Measurements from ENCODE around the gene DNAJB6.
A peak's percentile ranks its signal among the peaks of the same experiment; 100 is the strongest.

Gene DNAJB6

DNA sequence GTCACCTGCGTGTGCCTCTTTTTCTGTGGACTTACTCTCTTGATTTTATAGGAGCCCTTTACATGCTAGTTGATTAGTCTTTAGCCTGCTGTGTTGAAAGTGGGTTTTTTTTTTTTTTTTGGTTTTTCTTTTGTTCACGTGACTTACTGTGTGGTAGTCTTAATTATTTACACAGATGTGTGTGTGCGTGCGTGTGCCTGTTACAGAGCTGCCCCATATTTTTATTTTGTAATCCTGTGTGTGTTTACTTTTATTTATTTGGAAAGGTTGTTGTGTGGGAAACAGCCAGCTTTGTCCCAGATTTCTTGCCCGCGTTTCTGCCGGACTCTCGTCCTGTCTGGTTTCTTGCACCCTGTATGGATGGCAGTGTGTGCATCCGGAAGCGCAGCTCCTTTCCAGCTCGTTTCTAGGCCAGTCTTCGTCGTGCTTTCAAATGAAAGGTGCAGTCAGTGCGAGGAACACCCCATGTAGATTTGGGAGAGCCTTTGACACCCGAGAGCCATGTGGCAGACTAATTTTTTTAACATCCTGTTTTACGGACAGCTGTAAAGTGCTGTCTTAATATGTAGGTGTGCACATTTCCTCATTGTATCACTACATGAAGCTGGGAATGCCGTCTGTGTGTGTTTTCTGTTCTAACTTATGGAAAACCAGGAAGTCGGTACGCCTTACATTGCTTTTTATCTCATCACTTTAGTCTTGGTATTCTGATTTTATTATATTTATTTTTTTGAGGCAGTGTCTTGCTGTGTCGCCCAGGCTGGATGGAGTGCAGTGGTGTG is 55.6 kb downstream of the DNAJB6 start:
- Mint-ChIP-seq H3K4me3 (no peak overlapping the region), H3K4me1 (peaks cover 30% of the 10 kb centered on the region), H3K36me3 (peaks cover 94% of the 10 kb centered on the region), H3K27ac (no peak overlapping the region), H3K9me3 (no peaks in the 10 kb centered on the region)
- no peak for DNase-seq (ENCODE audit: low spot score in 2 of 2)
- ATAC-seq = no peak

DNA sequence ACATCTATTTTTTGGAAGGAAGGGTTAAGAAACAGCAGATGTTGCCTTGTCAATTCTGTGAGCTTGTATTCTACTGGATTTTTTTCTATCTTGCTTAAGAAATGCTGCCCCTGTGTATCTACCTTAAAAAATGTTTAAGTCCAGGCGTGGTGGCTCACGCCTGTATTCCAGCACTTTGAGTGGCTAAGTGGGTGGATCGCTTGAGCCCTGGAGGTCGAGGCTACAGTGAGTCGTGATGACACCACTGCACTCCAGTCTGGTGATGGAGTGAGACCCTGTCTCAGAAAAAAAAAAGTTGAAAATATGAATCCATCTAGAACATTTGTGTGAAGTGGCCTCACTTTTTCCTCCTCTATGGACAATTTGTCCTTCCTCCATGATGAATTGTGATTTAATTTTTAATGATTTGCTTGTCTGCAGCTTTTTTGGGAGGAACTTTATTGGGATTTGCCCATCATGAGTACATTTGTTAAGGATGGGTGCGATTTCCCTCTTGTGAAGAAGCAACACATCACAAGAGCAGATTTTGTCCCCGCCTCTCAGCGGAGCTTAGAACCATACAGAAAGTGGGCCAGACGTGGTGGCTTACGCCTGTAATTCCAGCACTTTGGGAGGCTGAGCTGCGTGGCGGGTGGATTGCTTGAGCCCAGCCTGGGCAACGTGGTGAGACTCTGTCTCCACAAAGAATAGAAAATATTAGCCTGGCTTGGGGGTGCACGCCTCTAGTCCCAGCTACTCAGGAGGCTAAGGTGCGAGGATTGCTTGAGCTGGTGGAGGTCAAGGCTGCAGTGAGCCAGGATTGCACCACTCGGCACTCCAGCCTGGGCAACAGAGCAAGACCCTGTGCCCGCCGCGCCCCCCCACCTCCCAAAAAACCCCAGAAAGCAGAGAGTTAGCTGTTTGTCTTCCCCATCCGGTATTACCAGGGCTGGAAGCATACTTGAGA is 57.7 kb downstream of the DNAJB6 start:
- no peak for ATAC-seq
- Mint-ChIP-seq H3K27ac (no peak overlapping the region), H3K9me3 (no peaks in the 10 kb centered on the region), H3K4me3 (no peak overlapping the region), H3K36me3 (peaks cover 93% of the 10 kb centered on the region), H3K4me1 (peaks cover 30% of the 10 kb centered on the region)
- DNase-seq (ENCODE audit: low spot score in 2 of 2) = no peak

DNA sequence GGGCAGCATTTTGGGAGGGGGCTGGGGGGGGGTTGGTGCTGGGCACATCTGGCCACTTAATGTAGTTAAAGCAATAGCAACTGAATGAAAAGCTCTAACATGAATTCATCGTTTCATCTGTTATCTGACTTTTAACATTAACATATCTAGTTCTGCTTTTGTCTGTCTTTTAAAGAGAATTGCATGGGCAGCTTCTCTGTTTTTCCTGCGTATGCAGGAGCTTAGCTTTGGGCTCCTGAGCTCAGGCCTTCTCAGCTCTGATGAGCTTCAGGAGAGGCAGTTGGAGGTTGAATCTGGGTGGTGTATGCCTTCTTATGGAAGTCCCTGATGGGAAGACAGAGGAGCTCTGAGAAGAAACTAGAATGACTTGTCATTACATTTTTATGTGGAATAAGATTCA is 58.4 kb downstream of the DNAJB6 start:
- H3K27ac Mint-ChIP-seq = no peak overlapping the region

DNA sequence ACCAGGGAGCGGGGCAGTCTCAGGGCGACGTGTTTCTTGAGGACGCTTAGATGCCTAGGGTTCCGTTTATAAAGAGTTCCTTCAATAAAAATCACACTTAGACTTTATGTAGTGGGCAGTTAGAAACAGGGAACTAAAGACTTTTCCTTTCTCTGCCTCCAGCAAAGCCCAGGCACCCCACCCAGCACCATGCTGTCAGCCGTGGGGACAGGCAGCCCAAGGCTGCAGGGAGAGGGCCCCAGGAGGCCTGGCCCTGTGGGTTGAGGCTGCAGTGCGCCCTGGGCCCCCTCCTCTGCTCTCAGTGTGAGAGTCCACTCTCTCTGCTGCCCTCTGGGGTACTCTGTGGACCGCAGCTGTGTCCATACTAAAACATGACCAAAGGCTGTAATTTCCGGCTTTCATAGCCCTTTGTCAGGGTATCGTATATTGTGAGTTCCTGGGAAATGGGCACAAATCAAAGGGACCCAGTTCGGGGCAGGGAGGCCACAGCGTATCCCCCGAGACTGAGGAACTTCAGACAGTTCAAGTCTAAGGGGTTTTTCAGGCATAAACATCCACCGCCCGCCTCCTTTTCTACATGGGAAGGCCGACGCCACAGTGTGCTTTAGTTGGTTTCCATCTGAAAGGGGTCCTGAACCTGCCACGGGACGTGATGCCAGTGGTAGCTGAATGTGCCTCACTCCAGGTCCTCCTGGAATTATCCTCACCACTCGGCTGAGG is 59.7 kb downstream of the DNAJB6 start:
- no peak for DNase-seq (ENCODE audit: low spot score in 2 of 2)
- peaks cover 93% of the 10 kb centered on the region for H3K36me3 Mint-ChIP-seq
- H3K27ac Mint-ChIP-seq = no peak overlapping the region
- peaks cover 26% of the 10 kb centered on the region for H3K4me1 Mint-ChIP-seq
- ATAC-seq = no peak
- no peaks in the 10 kb centered on the region for H3K9me3 Mint-ChIP-seq
- H3K4me3 Mint-ChIP-seq = no peak overlapping the region

More for the DNA sequence above, 58.4 kb downstream of the DNAJB6 start:
- Mint-ChIP-seq H3K36me3 (peaks cover 93% of the 10 kb centered on the region), H3K4me3 (no peak overlapping the region), H3K4me1 (peaks cover 23% of the 10 kb centered on the region), H3K9me3 (no peaks in the 10 kb centered on the region)
- no peak for DNase-seq (ENCODE audit: low spot score in 2 of 2)
- no peak for ATAC-seq

DNA sequence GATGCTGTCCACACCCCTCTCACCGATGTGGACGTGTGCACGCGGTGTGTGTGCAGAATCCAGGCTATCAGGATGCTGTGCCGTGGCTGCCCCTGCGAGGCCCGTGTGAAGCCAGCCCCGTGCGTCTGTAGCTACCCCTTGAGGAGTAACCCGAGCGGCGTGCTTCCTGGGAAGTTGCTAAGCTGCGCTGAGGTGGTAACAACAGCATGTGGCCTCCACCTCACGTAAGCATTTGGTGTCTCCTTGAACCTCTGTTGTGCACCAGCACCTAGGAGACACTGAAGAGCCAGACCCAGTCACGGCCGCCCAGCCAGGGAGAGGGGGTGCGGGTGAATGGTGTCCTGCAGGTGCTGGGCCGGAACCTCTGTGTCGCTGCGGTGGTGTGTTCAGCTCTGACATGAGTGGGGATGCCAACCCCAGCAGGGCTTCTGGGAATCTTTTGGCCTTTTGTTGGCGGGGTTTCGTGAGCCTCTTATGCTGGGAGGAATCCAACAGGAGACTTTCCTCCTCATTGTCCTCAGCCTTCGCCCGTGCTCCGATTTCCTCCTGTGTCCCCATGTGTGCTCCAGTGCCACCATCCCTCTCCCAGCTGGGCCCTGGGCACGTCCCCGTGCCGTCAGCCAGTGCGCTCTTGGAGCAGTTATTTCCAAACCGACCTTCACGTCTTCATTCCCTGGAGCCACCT is 60.4 kb downstream of the DNAJB6 start:
- Mint-ChIP-seq H3K4me1 (peaks cover 29% of the 10 kb centered on the region), H3K27ac (peak overlapping the region; percentile 12)

DNA sequence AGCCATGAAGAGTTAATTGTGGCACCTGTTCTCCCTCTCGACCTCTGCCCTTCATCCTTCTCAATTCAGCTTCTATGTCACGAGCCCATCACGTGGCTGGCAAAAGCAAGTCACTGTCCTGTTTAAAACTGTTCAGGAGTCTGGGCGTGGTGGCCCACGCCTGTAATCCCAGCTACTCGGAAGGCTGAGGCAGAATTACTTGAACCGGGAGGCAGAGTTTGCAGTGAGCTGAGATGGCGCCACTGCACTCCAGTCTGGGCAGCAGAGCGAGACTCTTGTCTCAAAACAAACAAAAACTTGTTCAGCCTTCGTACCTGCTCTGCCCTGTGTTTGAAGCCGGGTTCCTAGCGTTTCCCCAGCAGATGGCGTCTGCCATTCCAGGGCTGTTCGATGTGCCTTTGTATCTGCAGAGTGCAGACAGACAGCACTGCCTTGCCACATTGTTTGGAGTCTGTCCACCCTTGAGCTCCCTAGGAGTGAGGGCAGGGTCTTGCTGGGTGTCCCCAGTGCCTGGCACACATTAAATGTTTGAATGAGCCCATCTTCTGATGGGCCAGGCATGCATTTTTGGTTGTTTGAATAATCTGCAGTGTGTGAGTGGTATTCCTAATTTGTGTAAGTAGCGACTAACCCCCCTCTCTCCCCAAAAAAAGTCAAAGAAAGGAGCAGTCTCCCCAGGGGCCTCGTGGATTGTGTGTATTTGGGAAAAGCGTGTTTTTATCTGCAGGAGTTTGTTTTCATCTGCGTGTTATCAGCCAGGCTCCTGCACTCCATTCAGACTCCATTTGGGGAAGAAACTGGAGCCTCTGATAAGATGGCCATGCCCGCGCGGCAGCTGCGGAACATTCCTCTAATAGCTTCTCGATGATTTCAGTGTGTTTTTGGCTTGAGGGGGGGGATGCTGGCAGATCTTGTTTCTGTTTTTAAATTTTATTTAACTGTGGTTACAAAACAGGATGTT is 61.2 kb downstream of the DNAJB6 start:
- Mint-ChIP-seq H3K36me3 (peaks cover 85% of the 10 kb centered on the region), H3K27ac (peak overlapping the region; percentile 12), H3K4me1 (peaks cover 33% of the 10 kb centered on the region), H3K4me3 (no peak overlapping the region), H3K9me3 (no peaks in the 10 kb centered on the region)
- DNase-seq (ENCODE audit: low spot score in 2 of 2) (no peak), ATAC-seq (no peak)

More for the DNA sequence above, 60.4 kb downstream of the DNAJB6 start:
- Mint-ChIP-seq H3K36me3 (peaks cover 93% of the 10 kb centered on the region), H3K9me3 (no peaks in the 10 kb centered on the region), H3K4me3 (no peak overlapping the region)
- no peak for ATAC-seq
- DNase-seq (ENCODE audit: low spot score in 2 of 2) = no peak

- no peak for ATAC-seq
Measured at GRCh38 chr7:157399086-157399687, 62.4 kb downstream of the DNAJB6 start.

DNA sequence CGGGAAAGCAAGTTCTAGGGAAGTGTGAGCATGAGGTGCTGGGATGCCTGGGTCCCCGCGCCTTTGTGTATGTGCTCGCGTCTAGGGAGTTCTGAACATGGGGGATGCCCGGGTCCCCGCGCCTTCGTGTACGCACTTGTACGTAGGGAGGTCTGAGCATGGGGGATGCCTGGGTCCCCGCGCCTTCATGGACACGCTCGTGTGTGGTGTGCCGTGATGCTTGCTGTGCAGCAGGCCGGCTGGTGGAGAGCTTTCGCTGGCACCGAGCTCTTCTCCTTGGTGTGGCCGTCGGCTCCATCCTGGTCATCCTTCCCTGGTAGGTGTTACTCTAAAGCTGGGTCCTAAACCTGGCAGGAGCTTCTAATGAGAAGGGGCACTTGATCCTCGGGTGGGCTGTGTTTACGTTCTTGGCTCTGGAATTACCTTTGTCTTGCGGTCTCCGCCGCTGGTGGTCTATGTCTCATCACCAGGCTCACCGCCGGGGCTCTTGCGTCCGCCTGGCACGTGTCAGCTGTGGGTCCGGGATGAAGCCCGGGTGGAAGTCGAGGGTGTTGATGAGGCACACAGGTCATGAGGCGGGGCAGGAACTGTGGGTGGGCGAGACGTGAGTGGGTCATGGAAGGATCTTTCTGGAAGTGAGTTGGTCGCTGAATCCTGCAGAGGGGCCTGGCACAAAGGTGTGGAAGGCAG is 63.5 kb downstream of the DNAJB6 start:
- H3K36me3 Mint-ChIP-seq = peaks cover 77% of the 10 kb centered on the region
- no peaks in the 10 kb centered on the region for H3K9me3 Mint-ChIP-seq
- peak overlapping the region; percentile 40 for H3K27ac Mint-ChIP-seq
- H3K4me1 Mint-ChIP-seq = peaks cover 41% of the 10 kb centered on the region
- no peak for ATAC-seq
- no peak for DNase-seq (ENCODE audit: low spot score in 2 of 2)
- H3K4me3 Mint-ChIP-seq = no peak overlapping the region

More at GRCh38 chr7:157399086-157399687, 62.4 kb downstream of the DNAJB6 start:
- no peak for DNase-seq (ENCODE audit: low spot score in 2 of 2)
- peaks cover 35% of the 10 kb centered on the region for H3K4me1 Mint-ChIP-seq
- H3K9me3 Mint-ChIP-seq = no peaks in the 10 kb centered on the region
- peaks cover 73% of the 10 kb centered on the region for H3K36me3 Mint-ChIP-seq
- H3K4me3 Mint-ChIP-seq = no peak overlapping the region
- H3K27ac Mint-ChIP-seq = peak overlapping the region; percentile 12

- DNase-seq (ENCODE audit: low spot score in 2 of 2) (no peak), ATAC-seq (no peak)
- Mint-ChIP-seq H3K4me1 (peaks cover 41% of the 10 kb centered on the region), H3K36me3 (peaks cover 75% of the 10 kb centered on the region), H3K4me3 (no peak overlapping the region), H3K9me3 (no peaks in the 10 kb centered on the region), H3K27ac (no peak overlapping the region)
Measured at GRCh38 chr7:157401567-157402387, 65.0 kb downstream of the DNAJB6 start.

GRCh38 chr7:157402388-157402703 is 65.5 kb downstream of the DNAJB6 start:
- ATAC-seq (no peak), DNase-seq (ENCODE audit: low spot score in 2 of 2) (no peak)
- Mint-ChIP-seq H3K36me3 (peaks cover 74% of the 10 kb centered on the region), H3K27ac (no peak overlapping the region), H3K4me3 (no peak overlapping the region), H3K4me1 (peaks cover 39% of the 10 kb centered on the region), H3K9me3 (no peaks in the 10 kb centered on the region)

GRCh38 chr7:157402911-157403534 is 66.2 kb downstream of the DNAJB6 start:
- Mint-ChIP-seq H3K36me3 (peaks cover 74% of the 10 kb centered on the region), H3K4me3 (no peak overlapping the region), H3K9me3 (no peaks in the 10 kb centered on the region), H3K27ac (peak overlapping the region; percentile 29), H3K4me1 (peaks cover 32% of the 10 kb centered on the region)
- ATAC-seq = no peak
- no peak for DNase-seq (ENCODE audit: low spot score in 2 of 2)

GRCh38 chr7:157403646-157404401 is 67.0 kb downstream of the DNAJB6 start:
- H3K4me3 Mint-ChIP-seq = no peak overlapping the region
- H3K9me3 Mint-ChIP-seq = no peaks in the 10 kb centered on the region
- peak overlapping the region; percentile 84 for H3K27ac Mint-ChIP-seq
- peaks cover 29% of the 10 kb centered on the region for H3K4me1 Mint-ChIP-seq
- ATAC-seq (no peak), DNase-seq (ENCODE audit: low spot score in 2 of 2) (no peak)
- peaks cover 75% of the 10 kb centered on the region for H3K36me3 Mint-ChIP-seq

Measured in stimulated activated effector memory CD8-positive, alpha-beta T cell treated with anti-CD3 and anti-CD28 coated beads, Interleukin-12 subunit alpha, Interleukin-12 subunit beta, amount 100 ng/mL, for 72 hours (primary cell).